Liver (tissue), 9 donors: Measurements from ENCODE around the gene SNAP47. TPM values are rescaled to one million over a fixed set of nuclear protein-coding genes. Genes with fewer than 3 reads are reported as not detected.
A peak's percentile ranks its signal among the peaks of the same experiment; 100 is the strongest.

ENCODE experiments used
- DNase-seq: peaks from one replicate; pipeline ENCODE4 v3.0.0-alpha.2; 2017; ENCODE audit warnings: low spot score
- H3K27ac ChIP-seq, 2 donors: one replicate each; pipeline ENCODE4 v1.7.0; 2013; ENCODE audit warnings: inconsistent platforms in 2 of 2, low read length in 2 of 2, control low read depth in 1 of 2, low read depth in 1 of 2, mild to moderate bottlenecking in 1 of 2
- H3K27me3 ChIP-seq, 4 donors: one replicate each; pipeline versions ENCODE4 v1.6.1 to v1.7.0; 2013; ENCODE audit warnings: low read length in 3 of 4, inconsistent platforms in 1 of 4, mild to moderate bottlenecking in 1 of 4, moderate library complexity in 1 of 4; ENCODE audit not compliant: control insufficient read depth in 4 of 4, insufficient read depth in 4 of 4
- H3K36me3 ChIP-seq, 4 donors: one replicate each; pipeline versions ENCODE4 v1.6.1 to v1.7.0; 2013; ENCODE audit warnings: low read length in 3 of 4, mild to moderate bottlenecking in 3 of 4, low read depth in 1 of 4, moderate library complexity in 1 of 4; ENCODE audit not compliant: control insufficient read depth in 4 of 4, insufficient read depth in 3 of 4
- H3K4me1 ChIP-seq, 4 donors: one replicate each; pipeline versions ENCODE4 v1.6.1 to v1.7.0; 2013; ENCODE audit warnings: low read length in 3 of 4, mild to moderate bottlenecking in 3 of 4, moderate library complexity in 1 of 4; ENCODE audit not compliant: control insufficient read depth in 4 of 4, insufficient read depth in 4 of 4
- H3K4me3 ChIP-seq, 3 donors: one replicate each; pipeline versions ENCODE4 v1.6.1 to v1.7.0; 2013; ENCODE audit warnings: low read length in 3 of 3, control low read depth in 1 of 3, low read depth in 1 of 3, mild to moderate bottlenecking in 1 of 3
- H3K9ac ChIP-seq, 2 donors: one replicate each; pipeline ENCODE4 v1.7.0; 2013; ENCODE audit warnings: low read length in 2 of 2, mild to moderate bottlenecking in 2 of 2, moderate library complexity in 2 of 2, control low read depth in 1 of 2, low read depth in 1 of 2
- H3K9me3 ChIP-seq, 4 donors: one replicate each; pipeline versions ENCODE4 v1.6.1 to v1.7.0; 2013; ENCODE audit warnings: low read length in 3 of 4; ENCODE audit not compliant: control insufficient read depth in 4 of 4
- ATF3 ChIP-seq: IDR thresholded peaks from 2 replicates; pipeline ENCODE4 v1.6.1; 2016; ENCODE audit warnings: antibody characterized with exemption
- EGR1 ChIP-seq, 2 donors: IDR thresholded peaks; 2 replicates each; pipeline ENCODE4 v1.6.1; 2016 to 2018; ENCODE audit warnings: antibody characterized with exemption in 2 of 2, low read depth in 2 of 2
- FOXA1 ChIP-seq: IDR thresholded peaks from 2 replicates; pipeline ENCODE4 v1.6.1; 2016; ENCODE audit warnings: antibody characterized with exemption
- HNF4A ChIP-seq, 2 donors: conservative IDR thresholded peaks; 2 replicates each; pipeline ENCODE4 v1.6.1; 2016; ENCODE audit warnings: antibody characterized with exemption in 2 of 2, mild to moderate bottlenecking in 2 of 2
- HNF4G ChIP-seq: IDR thresholded peaks from 2 replicates; pipeline ENCODE4 v1.6.1; 2016; ENCODE audit warnings: antibody characterized with exemption
- JUND ChIP-seq, 2 donors: IDR thresholded peaks; 2 replicates each; pipeline ENCODE4 v1.6.1; 2016; ENCODE audit warnings: antibody characterized with exemption in 2 of 2
- NR2F2 ChIP-seq: IDR thresholded peaks from 2 replicates; pipeline ENCODE4 v1.6.1; 2016; ENCODE audit warnings: antibody characterized with exemption
- RAD21 ChIP-seq, 2 donors: IDR thresholded peaks; 2 replicates each; pipeline ENCODE4 v1.6.1; 2016; ENCODE audit warnings: antibody characterized with exemption in 2 of 2, mild to moderate bottlenecking in 2 of 2
- REST ChIP-seq: IDR thresholded peaks from 2 replicates; pipeline ENCODE4 v1.6.1; 2016; ENCODE audit warnings: antibody characterized with exemption, mild to moderate bottlenecking
- SP1 ChIP-seq: IDR thresholded peaks from 2 replicates; pipeline ENCODE4 v1.6.1; 2018; ENCODE audit warnings: antibody characterized with exemption, mild to moderate bottlenecking
- TAF1 ChIP-seq: conservative IDR thresholded peaks from 2 replicates; pipeline ENCODE4 v1.6.1; 2016; ENCODE audit warnings: antibody characterized with exemption, mild to moderate bottlenecking
- YY1 ChIP-seq: IDR thresholded peaks from 2 replicates; pipeline ENCODE4 v1.6.1; 2016; ENCODE audit warnings: antibody characterized with exemption, mild to moderate bottlenecking
- ZBTB33 ChIP-seq: IDR thresholded peaks from 2 replicates; pipeline ENCODE4 v1.6.1; 2016; ENCODE audit warnings: antibody characterized with exemption
- WGBS: extraction: QIAGEN DNeasy Blood & Tissue Kit; methylation state at CpG from one replicate; pipeline ENCODE4 v1.1.7; 2013; 5-methylcytosine and 5-hydroxymethylcytosine counted together
- polyA plus RNA-seq, 2 donors: library from polyadenylated mRNA; stranded (reverse) in 1 of 2; unstranded in 1 of 2; fragments of 200-250 nt in 1 of 2; fragments of >200 nt in 1 of 2; fragmentation: Nextera tagmentation in 1 of 2; extraction: Ambion mirVana in 1 of 2; gene quantifications; one replicate each; pipeline versions ENCODE4 v1.2.1 to v1.2.3, GENCODE V29; 2013 to 2015
- total RNA-seq, 2 donors: library from RNA; depleted of rRNA; stranded (reverse); fragments of >200 nt; gene quantifications; one replicate each; pipeline ENCODE4 v1.2.3, GENCODE V29; 2014
- donor health status: healthy.
- donor health status: healthy.
- donor health status: healthy.
- donor health status: healthy.
- donor health status: healthy.

The SNAP47 gene
- total and polyA plus RNA-seq, 4 donors, result 15.3 to 23.3 (median 16.3) TPM

- TF ChIP-seq JUND (IDR thresholded peaks at IDR 0.05) (no peak), NR2F2 (peak; percentile 48)
- 66% methylated on average over 7 of the region's 7 CpGs for WGBS
- Histone ChIP-seq H3K36me3 (peaks cover 2 to 18% (median 6%) of the 10 kb centered on the region in 4 donors), H3K27ac (peak overlapping the region in 1 of 2 donors; percentile 23), H3K9me3 (no peaks in the 10 kb centered on the region), H3K9ac (no peak overlapping the region), H3K4me3 (no peak overlapping the region), H3K27me3 (no peaks in the 10 kb centered on the region), H3K4me1 (peaks cover 0 to 8% (median 4%) of the 10 kb centered on the region in 4 donors)
- DNase-seq, result no peak
Observed at GRCh38 chr1:227748496-227749182, 13.4 kb downstream of the SNAP47 start.

GRCh38 chr1:227749225-227749624 lies 14.0 kb downstream of the SNAP47 start:
- 96% methylated on average over 7 of the region's 7 CpGs for WGBS
- Histone ChIP-seq H3K36me3 (peaks cover 2 to 18% (median 6%) of the 10 kb centered on the region in 4 donors), H3K4me3 (no peak overlapping the region), H3K27me3 (no peaks in the 10 kb centered on the region), H3K27ac (peak overlapping the region in 1 of 2 donors; percentile 4), H3K9me3 (no peaks in the 10 kb centered on the region), H3K4me1 (peaks cover 0 to 9% (median 5%) of the 10 kb centered on the region in 4 donors), H3K9ac (no peak overlapping the region)
- DNase-seq, result no peak
- TF ChIP-seq SP1 (no peak), HNF4A (conservative IDR thresholded peaks at IDR 0.05) (no peak), JUND (IDR thresholded peaks at IDR 0.05) (no peak), RAD21 (IDR thresholded peaks at IDR 0.05) (no peak), TAF1 (no peak), ATF3 (no peak), EGR1 (IDR thresholded peaks at IDR 0.05; ENCODE audit: low read depth in 2 of 2) (no peak), YY1 (no peak), FOXA1 (no peak), REST (no peak), ZBTB33 (no peak), HNF4G (no peak)
